GM13977 (cell line): ENCODE results near the gene NECAB2.
A peak's percentile ranks its signal among the peaks of the same experiment; 100 is the strongest.

Experiments used
- DNase-seq: peaks from one replicate; pipeline ENCODE4 v3.0.0; 2012; ENCODE audit warnings: low spot score
- in situ Hi-C: fragments of 300-500 bp; cut with MboI; formaldehyde crosslinking; loops from one replicate; pipeline ENCODE4 v1.12.0; 2022; ENCODE audit warnings: low sequenced_read_pairs, low pct_unique_long_range_greater_than_20kb, mixed read lengths, inconsistent platforms; ENCODE audit not compliant: unreplicated experiment
- TF ChIP-seq, protein P1 (sequence below): IDR thresholded peaks from 2 replicates; pipeline ENCODE4 v1.5.1; 2012; ENCODE audit warnings: mild to moderate bottlenecking, control low read depth; ENCODE audit not compliant: insufficient read depth; ENCODE audit errors: extremely low read depth, missing control alignments

The NECAB2 gene

DNA sequence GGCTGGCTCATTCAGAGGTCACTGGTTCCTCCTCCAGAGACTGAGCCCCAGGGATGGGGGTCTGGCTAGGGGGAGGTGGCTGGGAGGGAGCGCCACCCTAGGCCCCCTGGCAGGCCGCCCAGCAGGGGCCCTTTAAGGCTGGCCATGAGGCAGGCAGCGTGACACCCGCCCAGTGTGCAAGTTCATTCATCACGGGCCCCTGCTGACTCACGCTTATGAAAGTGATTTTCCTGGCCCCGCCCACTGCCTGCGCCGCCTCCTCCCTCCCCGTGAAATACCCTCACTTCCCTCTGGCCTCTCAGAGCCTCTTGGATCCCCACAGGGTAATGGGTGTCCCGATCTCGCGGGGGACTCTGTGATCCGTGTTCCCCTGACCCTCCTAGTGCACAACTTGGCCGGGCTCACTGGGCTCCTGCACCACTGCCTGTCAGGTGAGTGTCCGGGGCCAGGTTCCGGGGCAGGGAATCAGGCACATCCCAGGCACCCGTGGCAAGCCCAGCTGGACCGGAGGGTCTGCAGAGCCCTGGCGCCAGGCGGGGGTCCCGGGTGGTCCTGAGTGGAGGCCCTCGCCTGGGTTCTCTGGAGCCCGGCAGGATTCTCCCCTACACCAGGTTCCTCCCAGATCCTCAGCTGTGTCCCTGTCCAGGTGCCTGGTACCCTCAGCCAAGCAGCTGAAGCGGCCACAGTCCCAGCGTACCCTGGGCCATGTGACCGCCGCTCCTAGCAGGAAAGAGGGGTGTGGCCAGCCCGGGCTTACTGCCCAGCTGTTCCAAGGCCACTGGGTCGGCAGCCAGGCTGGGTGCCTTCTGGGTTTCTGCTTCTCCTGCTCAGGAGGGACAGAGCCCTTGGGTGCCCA lies 14.9 kb upstream of the NECAB2 start, which contains the start of gene OSGIN1:
Gene OSGIN1 (plus strand): TSS at position 301 of the 856 bp plus-strand sequence. CDS start 4,432 bp downstream, outside the sequence.
- DNase-seq, result peak; percentile 86
- TF ChIP-seq, protein P1, sequence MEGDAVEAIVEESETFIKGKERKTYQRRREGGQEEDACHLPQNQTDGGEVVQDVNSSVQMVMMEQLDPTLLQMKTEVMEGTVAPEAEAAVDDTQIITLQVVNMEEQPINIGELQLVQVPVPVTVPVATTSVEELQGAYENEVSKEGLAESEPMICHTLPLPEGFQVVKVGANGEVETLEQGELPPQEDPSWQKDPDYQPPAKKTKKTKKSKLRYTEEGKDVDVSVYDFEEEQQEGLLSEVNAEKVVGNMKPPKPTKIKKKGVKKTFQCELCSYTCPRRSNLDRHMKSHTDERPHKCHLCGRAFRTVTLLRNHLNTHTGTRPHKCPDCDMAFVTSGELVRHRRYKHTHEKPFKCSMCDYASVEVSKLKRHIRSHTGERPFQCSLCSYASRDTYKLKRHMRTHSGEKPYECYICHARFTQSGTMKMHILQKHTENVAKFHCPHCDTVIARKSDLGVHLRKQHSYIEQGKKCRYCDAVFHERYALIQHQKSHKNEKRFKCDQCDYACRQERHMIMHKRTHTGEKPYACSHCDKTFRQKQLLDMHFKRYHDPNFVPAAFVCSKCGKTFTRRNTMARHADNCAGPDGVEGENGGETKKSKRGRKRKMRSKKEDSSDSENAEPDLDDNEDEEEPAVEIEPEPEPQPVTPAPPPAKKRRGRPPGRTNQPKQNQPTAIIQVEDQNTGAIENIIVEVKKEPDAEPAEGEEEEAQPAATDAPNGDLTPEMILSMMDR, result no peak
- in situ Hi-C loops, result loop anchor here (25.0 kb wide), 1 partner anchor 109 kb away; no protein-coding TSS in a partner anchor

DNA sequence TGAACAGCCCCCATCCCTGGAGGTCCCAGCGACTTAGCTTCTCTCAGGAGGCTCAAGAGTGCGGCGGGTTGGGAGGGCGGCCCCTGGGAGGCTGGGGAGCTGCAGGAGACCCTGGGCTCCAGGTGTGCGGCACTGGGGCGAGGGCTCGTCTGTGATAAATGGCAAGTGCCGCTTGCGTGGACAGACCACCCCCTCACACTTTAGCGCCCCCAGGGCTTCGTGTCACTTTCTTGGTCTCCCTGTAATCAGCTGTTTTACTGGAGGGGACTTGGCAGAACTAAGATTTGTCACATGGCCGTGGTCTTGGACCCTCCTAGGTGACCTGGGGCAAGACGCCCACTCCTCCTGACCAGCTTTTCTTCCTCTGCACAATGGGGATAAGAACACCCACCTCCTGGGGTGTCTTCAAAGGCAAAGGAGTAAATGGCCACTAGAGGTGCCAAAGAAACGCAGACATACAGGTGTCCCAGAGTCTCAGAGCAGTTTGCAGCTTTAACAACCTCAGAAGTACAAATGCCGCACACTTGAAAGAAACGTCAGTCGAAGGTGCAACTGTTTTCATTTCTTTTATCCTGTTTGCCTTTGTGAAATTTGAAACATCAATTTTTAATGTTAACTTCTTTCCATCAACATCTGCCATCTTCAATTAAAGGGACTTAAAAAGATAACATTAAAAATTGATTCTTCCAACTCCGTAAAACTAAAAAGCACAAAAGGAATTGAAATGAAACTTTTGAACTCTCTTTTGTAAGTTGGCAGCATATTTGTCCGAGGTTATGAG lies 14.1 kb upstream of the NECAB2 start:
- peak; percentile 74 for DNase-seq
- in situ Hi-C loops, result loop anchor here (25.0 kb wide), 1 partner anchor 108 kb away; no protein-coding TSS in a partner anchor
- TF ChIP-seq, protein P1, result peak; percentile 55

DNA sequence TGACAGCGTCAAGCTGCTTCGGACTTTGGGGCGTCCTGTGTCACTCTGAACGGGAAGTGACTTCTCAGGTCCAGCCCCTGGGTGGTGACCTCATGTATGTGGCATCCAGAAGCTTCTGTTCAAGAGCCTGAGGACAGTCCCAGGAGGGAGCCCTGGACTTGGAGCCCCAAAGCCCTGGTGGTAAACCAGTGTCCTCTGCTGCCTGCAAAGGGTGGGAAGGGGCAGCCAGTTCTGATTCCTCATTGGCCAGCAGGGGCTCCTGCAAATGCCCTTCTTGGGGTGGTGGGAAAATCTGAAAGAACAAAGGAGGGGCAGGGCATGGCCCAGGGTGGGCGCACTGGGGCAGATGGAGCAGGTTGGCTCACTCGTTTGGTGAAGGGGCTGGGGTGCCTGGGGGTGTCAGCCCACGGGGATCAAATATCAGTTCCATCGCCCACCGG lies 13.4 kb upstream of the NECAB2 start:
- TF ChIP-seq, protein P1, result no peak
- DNase-seq, result no peak
- in situ Hi-C loops, result loop anchor here (25.0 kb wide), 1 partner anchor 108 kb away; no protein-coding TSS in a partner anchor

DNA sequence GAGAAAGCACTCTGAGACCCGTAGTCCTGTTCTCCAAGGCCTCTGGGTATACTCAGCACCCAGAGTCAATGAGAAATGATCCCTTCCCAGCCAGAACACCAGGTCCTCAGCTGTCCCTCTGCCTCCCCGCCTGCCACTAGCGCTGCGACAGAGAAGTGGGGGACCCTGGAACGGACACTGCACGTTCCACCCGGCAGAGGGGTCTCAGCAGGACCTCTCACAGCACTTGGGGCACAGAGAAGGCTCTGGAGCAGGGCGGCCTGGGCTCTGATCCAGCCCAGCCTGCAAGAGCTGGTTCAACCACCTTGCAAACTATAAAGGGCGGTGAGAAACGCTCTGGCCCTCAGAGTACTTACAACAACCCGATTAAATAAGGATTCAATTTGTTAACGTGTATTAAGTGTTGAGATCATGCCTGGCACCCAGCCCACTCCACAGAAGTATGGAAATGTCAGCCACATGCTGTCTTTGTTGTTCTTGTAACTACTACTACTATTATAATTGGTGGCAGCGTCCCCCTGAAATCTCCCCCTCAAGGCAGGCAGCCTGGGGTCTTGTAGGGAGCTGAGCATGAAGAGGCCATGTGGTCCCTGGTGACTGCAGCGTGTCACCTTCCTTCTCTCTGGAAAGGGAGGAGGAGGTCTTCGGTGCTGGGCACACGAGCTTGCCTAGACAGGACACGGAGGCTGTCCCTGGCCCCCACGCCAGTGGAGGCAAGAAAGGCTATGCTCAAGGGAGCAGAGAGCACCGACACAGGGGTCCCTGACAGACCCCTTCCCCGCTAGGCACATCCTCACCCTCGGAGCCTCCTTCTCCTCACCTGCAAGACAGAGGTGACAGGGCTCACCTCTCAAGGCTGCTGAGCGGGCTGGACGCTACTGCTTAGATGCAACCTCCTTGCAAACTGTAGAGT lies 12.6 kb upstream of the NECAB2 start:
- TF ChIP-seq, protein P1, result no peak
- no peak for DNase-seq
- in situ Hi-C loops, result loop anchor here (25.0 kb wide), 1 partner anchor 107 kb away; no protein-coding TSS in a partner anchor

DNA sequence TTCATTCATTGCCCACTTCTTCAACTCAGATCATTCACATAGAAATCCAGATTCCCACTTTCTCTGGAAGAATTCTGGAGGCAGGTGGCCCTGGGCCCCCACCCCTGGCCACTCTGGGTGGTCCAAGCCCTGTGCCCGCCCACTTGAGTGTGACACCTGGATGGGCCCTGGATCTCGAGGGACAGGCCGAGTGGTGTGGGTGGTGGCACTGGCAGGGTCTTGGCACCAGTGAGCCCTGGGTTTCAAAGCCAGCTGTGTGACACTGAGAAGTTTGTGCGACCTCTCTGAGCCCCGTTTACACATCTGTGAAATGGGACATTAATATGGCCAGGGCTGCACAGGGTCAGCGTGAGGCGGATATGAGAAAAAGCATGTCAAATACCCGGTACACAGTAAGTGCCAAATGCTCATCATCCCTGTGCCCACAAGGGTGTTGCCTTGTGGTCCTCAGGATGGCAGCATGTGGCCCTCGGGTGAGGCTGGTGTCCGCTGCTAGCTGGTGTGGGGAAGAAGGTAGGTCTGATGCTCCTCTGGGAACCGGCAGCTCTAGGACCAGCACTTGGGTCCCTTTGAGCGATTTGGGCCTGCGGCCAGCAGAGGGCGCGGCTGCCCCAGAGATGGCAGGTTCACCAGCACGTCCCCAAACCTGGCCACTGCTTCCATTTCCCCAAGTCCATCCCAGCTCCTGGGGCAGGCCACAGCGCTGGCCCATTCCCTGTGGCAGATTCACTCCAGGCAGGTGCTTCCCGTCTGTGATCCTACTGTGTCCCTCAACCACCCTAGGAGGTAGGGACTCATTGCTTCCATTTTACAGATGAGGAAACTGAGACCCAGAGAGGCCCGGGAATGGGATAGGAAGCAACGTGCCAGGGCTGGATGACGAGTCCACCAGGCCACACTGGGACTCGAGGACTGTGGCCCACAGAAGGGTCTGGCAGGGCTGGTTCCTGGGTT lies 11.4 kb upstream of the NECAB2 start:
- in situ Hi-C loops, result loop anchor here (25.0 kb wide), 1 partner anchor 106 kb away; no protein-coding TSS in a partner anchor
- DNase-seq, result peak; percentile 87
- TF ChIP-seq, protein P1, result peak; percentile 98
